Activated T-cell treated with anti-CD3 and anti-CD28 coated beads, Interleukin-2, amount 50 U/mL, for 48 hours (primary cell): ENCODE results near the gene SPG7.
"Not testable (repeated sequence)": the region's sequence is repeated elsewhere in the genome, so short reads cannot be mapped to it uniquely, and the experiment has no call there.

Experiments used
- DNase-seq, 2 experiments: peaks; one replicate each; pipeline ENCODE4 v3.0.0-alpha.2; 2020

The SPG7 gene

DNA sequence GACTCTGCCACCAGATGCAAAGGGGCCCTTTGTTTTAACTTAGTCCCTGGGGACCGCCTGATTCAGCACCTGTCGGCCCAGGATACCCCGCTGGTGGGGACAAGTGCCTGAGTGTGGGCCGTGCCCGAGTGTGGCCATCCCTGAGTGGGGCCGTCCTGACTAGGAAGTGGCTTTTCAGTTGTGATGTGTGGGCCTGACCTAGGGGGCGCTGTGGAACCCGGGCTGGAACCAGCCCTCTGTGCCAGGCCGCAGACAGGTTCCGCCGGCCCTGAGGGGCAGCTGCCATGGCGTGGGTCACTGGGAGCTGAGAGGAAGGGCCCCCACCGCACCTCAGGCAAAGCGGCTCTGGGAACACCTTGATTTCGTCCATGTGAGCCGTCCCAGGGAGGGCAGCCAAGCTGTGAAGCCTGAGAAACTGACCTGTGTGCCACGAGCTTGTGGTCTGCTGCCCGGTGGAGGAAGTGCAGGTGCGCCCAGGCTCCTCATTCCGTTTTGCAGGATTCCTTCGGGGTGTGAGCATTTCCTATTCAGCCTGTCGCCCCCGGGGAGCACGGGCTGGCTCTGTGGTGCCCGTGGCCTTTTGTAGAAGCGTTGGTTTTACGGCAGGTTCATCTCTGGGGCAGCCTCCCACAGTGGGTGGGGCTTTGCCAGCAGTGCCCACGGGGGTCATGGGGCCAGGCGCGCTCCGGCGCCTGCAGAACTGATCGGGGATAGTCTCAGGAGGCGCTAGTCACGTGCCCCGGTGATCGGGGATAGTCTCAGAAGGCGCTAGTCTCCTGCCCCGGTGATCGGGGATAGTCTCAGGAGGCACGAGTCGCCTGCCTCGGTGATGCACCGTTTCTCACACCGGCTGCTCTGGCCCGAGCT, 57.5 kb downstream of the SPG7 start:
- peak; percentile 84 to 87 for DNase-seq

DNA sequence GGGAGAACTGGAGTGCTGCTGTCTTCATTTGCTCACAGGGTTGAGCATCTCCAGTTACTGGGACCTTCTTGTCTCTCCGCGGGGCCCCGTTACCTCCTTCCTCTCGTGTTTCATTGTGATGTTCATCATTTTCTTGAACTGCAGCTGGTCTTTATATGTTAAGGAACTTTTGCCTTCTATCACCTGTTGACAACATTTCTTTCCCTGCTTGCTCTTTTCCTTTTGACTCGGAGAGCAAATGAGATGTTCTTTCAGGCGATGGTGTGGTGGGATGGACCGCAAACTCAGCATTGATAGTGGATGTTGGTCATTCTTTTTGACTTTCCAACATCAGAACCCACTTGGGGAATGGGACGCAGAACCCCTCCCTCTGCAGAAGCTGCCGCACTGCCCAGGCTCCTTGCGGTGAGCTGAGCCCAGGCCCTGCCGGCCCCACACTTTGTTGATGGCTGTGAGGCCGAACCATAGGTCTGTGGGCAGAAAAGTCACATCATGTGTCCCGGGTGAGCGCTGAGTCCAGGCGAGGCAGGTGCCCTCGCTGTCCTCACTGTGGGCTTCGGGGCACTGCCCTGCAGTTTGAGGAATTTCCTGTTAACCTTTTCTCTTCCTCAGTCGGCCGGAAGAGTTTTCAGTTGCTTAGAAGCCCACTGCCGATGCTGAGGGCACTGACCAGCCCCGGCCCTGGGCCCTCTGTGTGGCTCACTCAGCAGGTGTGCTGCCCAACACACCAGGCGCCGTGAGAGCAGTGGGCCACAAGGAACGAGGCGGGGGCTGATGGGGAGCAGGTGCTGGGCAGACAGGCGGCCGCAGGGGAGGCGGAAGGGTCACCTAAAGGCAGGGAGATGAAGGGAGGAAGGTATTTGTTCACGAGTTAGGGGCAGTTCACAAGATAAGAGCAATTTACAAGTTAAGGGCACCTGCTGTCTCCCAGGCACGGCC, 59.7 kb downstream of the SPG7 start:
- DNase-seq: no peak

DNA sequence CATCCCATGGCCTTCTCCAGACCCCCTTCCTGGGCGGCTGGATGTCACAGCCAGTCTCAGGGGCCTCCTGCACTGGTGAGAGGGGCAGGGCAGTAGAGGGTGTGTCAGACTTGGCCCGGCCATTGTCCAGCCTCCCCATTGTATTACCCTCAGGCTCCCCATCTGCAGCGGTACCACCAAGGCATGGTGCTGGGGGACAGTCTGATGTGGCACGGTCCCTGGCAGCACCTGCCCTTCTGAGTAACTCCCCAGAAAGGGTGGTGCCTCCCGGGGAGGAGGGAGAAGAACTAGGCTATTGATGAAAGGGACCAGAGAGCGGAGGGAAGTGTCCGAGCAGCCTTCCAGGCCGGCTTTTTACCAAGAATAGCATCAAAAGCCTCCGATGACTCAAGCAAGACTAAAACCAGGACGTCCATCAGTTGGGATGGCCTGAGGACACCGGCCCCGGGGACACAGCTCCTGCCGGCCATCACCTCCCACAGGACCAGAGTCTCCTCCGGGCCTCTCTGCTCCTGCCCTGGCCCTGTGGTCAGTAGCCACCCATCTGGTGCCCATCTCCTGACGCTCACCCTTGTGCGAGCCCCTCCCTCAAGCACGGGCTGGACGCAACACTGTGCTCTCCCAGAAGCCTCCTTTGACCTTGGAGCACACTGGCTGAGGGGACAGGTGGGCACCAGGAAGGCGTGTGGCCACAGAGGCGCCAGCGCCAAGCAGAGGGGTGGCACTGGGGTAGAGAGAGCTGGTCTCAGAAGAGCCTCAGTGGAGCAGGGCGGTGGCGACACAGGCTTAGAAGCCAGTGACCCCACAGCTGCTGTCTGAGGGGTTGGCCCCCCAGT, 61.5 kb downstream of the SPG7 start:
- no peak for DNase-seq

DNA sequence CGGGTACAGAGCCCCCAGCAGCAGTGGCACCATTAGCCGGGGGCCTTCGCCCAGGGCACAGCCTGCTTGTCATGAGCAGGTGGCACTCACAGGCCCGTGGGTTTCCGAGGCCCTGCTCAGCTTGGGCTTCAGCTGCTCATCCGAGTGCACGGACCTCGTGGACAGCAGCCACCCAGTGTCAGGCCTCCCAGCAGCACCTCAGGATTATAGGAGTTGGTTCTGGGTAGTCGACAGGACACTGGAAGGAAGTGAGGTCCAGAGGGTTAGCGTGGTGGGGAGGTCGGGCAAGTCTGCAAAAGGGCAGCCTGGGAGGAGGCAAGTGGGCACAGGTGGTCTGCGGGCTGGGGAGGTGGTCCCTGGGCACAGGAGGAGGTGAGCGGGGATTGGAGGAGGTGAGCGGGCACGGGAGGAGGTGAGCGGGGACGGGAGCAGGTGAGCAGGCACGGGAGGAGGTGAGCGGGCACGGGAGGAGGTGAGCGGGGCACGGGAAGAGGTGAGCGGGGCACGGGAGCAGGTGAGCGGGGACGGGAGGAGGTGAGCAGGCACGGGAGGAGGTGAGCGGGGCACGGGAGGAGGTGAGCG, 62.2 kb downstream of the SPG7 start:
- DNase-seq: no peak

DNA sequence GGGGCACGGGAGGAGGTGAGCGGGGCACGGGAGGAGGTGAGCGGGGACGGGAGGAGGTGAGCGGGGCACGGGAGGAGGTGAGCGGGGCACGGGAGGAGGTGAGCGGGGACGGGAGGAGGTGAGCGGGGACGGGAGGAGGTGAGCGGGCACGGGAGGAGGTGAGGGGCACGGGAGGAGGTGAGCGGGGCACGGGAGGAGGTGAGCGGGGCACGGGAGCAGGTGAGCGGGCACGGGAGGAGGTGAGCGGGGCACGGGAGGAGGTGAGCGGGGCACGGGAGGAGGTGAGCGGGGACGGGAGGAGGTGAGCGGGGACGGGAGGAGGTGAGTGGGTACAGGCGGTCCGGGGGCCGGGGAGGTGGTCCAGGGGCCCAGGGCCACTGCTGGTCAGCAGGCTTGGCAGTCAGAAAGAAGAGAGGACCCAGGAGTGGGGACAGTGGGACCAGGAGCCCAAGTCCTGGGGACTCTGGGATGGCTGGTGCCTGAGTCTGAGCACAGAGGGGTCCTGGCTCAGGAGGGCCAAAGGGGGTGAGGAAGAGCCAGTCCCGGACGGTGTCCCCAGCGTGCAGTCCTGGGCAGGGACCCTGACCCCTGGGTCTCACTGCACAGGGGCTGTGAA, 62.9 kb downstream of the SPG7 start:
- DNase-seq: not testable (repeated sequence)

DNA sequence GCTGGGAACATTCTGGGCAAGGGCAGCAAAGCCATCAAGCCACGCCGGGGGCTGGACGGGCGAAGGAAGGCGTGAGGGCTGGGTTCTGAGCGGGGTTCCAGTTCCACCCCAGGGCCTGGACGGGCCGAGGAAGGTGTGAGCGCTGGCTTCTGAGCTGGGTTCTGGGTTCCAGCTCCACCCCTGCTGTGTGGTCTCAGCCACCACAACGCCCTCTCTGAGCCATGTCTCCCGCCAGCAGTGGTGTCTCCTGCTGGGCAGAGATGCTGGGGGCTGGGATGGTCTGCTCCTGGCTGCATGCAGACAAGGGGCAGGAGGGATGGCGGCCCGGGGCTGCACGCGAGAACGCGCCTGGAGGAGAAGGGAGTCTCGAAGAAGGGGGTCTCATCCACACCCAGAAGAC, 63.4 kb downstream of the SPG7 start:
- no peak for DNase-seq

DNA sequence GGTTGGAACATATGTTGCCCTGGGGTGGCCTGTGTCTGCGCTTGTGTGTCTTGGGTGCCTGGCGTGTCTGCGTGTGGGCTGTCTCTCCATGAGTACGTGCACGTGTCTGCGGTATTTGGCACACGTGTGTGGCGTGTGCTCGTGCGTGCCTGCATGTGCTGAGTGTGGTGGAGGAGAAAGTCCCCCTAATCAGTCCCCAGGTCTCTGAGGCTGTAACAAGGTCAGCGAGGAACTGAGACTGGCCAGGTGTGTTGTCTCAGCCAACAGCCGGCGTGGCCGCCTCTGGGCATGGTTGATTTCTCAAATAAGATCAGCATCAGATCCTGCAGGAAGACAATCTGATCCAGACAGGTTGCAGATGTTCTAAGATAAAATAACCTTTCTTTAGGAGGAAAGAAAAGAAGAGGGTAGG, 63.9 kb downstream of the SPG7 start:
- DNase-seq: no peak

DNA sequence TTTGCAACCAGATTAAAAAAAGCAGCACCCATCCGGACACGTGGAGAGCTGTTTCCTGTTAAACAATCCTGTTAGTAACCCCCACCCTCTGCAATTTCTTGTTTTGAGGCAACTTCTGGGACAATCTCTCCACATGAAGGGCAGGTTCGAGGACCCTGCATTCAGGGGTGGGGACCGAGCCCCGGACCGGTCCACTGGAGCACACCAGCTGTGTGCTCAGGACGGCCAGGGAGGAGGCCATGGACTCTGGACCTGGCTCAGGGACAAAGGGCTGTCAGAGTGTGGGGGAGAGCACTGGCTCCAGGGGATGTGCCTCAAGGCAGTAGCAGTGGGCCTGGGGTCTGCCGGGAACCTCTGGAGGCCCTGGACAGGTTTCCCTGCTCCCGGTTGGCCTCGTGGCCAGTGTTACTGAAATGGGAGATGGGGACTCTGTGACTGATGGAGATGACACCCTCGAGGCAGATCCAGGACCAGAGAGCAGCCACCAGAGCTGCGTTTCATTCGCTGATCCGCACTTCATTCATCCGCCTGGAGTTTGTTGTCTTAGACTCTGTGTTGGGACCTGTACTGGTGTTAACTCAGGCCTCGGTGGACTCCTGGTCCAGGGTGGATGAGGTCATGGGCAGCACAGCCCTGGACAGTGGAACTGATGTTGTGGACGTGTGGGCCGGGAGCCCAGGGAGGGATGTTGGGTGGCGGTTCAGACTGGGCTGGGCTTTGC, 64.4 kb downstream of the SPG7 start:
- no peak for DNase-seq

DNA sequence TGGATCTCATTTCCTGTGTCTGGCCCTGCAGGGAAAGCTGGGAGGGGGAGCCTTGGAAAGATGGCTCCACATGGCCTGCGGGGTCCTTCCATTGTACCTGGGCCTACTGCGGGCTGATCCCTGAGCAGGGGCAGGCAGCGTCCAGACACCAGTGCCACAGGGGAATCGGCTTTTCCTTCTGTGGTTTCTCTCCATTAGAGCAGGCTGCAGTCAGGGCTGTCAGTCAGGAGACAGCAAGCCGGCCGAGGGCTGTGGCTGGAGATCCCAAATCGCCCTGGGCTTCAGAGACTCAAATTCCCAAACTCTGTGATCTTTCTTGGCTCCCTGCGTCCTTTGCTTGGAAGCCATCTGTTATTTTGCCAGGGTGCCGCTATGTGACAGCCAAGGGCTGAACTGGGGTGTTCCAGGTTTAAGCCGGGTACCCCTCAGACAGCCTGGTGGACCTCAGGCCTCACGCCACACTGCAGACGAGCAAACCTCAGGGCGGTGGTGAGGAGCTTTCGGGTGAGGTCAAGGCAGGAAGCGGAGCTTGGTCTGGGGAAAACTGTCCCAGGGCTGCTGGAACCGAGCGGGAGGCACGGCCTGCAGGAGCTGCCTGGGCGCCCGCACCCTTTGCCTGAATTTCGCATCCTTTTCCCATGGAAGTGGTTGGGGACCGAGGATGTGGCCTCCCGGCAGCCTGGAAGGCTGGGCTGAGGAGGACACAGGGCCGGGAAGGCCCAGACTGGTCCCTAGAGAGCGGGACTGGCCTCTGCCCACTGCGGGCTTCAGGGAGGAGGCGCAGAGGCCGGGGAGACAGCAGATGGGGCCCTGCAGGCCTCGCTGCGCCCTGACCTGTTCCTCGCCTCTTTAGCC, 65.8 kb downstream of the SPG7 start:
- DNase-seq: no peak

DNA sequence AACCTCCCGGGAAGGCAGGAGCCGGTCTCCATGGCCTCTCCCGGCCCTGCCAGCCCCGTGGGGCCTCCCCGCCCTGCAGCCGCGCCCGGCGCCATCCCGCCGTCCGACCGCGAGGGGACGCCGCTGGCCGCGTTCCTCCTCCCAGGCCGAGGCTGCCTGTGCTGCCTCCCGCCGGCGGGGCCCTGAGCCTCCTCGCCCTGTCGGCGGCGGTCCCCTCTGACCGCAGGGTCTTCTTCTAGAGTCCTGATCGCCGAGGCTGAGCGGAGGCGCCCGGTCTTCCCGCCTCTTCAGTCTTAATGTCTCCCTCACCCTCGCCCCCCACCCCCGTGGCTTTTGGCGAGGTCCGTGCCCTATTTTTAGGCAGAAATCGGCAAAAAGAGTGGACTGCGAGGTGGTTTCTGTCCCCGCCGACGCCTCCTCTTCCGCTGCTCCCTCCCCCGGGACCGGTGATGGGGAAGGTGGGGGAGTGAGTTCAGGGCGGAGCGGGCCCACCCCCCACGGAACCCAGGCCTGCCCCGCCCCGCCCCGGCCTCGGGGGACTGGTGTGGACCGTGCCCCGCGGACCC, 66.6 kb downstream of the SPG7 start:
- peak; percentile 73 to 81 for DNase-seq

DNA sequence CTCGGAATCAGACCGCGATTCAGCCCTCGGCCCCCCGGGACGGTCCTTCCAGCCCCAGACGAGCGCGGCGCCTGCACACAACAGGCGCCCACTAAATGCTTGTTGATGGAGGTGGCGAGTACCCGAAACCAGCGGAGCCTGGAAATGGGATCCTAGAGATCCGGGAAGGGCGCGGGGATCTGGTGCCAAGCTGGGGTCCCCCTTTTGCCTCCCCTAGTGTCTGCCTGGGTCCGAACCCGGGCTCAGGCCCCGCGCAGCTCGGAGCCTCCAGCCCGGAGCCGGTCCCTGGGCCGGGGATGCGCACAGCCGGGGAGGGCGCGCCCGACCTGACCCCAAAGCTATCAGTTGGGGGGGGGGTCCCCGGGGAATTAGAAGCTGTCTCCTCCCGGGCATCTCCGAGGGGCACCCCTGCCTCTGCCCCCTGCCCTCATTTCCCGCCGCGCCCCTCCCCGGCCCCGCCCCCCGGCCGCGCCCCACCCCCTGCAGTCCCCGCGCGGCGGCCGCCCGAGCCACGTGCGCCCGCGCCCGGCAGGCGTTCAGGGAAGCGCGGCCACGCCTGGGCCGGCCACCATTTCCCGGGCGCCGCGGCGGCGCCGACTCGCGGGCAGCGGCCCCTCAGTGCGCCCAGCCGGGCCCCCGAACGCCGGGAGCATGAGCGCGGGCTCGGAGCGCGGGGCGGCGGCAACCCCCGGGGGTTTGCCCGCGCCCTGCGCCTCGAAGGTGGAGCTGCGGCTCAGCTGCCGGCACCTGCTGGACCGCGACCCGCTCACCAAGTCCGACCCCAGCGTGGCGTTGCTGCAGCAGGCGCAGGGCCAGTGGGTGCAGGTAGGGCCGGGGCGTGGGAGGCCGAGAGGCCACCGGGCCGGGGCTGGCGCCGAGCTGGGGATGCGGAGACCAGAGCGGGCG, 67.3 kb downstream of the SPG7 start, which contains the start of gene CPNE7:
Gene CPNE7, plus strand, starts transcription at position 512 of the 906 bp plus-strand sequence. Its CDS starts 140 bp downstream, at position 652.
- peak; percentile 38 to 48 for DNase-seq

DNA sequence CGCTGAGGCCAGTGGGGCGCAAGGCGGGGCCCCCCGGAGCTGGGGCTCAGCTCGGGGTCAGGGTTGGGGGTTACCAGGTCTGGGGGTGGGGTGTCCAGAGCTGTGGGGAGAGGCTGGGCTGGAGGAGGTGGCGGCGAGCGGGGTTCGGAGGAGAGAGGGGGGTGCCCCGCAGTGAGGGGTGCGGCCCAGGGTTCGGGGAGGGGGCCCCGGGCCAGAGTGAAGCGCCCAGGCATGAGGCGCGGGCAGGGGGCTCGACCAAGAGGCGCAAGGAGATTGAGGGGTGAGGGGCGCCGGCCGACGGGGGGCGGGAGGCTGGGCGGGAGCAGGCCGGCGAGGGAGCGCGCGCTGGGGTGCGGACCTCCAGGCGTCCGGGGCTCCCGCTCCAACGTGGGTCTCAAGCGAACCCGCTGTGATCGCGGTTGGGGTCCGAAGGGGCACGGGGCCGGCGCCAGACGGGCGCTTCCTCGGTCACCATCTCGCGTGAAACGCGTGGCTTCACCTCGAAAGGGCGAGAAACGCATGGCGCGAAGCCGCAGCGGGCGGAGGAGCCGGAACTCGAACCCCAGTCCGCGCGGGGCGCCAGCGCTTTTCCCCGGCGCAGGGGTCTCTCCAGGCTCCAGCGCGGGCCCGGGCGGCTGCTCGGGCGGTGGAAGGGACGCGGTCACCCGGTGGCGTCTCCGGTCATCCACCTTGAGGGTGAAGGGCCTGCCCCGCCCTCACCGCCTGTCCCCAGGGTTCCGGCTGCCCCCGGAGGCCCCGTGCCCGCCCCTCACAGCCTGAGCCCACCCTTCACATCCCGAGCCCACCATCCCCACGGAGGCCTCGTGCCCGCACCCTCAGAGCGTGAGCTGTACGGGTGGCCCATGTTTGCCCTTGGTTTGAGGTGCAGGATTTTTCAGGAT, 68.2 kb downstream of the SPG7 start:
- DNase-seq: no peak

DNA sequence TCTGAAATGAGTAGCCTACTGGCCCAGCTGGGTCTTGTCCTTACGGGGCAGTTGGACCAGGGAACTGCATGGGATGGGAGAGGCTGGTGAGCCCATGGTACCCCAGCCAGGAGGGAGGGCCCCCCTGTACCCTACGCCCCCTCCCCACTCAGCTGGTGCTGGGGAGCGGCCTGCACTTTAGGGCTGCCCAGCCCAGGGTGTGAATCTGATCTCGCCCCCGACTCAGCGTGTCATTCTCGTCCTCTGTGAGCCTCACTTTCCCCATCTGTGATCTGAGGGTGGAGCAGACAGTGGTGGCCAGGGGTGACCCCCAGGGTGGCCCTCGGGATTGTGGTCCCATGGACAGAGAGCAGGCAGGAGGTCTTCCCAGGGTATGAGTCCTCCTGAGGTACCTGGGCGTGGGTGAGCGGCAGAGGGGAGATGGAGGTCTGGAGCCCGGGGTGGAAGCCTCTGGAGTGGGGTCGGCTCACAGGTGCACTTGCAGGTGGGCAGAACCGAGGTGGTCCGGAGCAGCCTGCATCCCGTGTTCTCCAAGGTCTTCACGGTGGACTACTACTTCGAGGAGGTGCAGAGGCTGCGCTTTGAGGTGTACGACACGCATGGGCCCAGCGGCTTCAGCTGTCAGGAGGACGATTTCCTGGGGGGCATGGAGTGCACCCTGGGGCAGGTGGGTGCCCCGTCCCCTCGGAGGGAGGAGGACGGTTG, 69.0 kb downstream of the SPG7 start:
- no peak for DNase-seq

DNA sequence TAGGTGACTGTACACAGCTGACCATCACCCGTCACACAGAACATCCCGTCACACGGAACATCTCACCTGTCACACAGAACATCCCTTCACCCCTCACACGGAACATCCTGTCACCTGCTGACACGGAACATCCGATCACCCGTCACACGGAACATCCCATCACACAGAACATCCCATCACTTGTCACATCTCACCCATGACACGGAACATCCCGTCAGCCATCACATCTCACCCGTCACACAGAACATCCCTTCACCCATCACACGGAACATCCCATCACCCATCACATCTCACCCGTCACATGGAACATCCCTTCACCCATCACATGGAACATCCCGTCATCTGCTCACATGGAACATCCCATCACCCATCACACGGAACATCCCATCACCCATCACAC, 71.1 kb downstream of the SPG7 start:
- DNase-seq: no peak

DNA sequence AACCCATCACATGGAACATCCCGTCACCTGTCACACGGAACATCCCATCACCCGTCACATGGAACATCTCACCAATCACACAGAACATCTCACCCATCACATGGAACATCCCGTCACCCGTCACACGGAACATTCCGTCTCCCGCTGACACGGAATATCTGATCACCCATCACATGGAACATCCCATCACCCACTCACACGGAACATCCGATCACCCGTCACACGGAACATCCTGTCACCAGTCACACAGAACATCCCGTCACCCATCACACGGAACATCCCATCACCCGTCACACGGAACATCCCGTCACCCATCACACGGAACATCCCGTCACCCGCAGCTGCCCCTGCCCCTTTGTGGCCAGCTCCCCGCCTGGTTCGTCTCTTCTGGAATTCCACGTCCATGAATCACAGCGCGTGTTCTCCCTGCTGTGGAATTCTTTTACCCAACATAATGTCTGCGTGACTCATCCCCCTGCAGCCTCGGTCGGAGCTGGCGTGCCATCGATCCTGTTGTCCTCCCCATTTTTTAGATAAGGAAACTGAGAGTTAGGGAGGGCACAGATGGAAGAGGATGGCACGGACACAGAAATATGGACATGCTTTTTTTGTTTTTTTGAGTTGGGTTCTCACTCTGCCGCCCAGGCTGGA, 73.0 kb downstream of the SPG7 start:
- no peak for DNase-seq

DNA sequence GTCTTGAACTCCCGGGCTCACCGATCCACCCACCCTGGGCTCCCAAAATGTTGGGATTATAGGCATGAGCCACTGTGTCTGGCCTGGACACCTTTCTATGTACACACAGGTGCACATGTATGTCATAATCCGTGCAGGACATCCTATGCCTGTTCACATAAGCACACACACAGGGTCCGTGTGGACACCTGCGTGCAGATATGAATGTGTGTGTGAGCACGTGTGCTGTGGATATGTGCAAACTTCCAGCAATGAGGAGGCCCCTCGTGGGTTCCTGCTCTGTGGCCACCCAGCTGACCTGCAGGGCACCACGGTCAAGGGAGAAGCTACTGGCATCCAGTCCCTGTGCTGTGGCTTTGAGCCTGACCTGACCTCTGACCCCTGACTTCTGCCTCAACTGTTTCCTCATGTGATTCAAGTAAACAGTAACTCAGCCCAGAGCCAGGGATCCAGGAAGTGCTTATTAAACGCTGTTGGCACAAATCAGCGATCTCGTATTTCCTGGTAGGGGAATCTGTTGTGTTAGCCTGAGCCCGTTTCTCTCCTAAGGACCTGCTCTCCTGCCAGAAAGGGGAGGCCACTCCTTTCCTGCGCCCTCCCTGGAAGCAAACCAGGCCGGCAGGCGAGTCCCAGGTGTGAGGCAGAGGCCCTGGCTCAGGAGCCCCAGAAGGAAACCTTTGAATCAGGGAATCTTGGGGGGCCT, 73.8 kb downstream of the SPG7 start:
- no peak for DNase-seq
